A549 (cell line): ENCODE measurements around the gene TUBB2A.

Experiments
- CHD2 ChIP-seq: fragments of 150-350 bp; IDR thresholded peaks from 2 replicates; pipeline ENCODE4 v1.6.1; 2014; ENCODE audit warnings: low read length; ENCODE audit not compliant: partially characterized antibody
- CTCF ChIP-seq: fragments of >200 bp; sonication (Bioruptor Twin); formaldehyde crosslinking; IDR thresholded peaks from 3 replicates; pipeline ENCODE4 v1.5.1; 2016
- KDM5A ChIP-seq: fragments of 200-600 bp; sonication (generic); IDR thresholded peaks from 2 replicates; pipeline ENCODE4 v1.6.1; 2016; ENCODE audit warnings: antibody characterized with exemption, mild to moderate bottlenecking
- MYC ChIP-seq: IDR thresholded peaks from 2 replicates; pipeline ENCODE4 v1.6.1; 2012; ENCODE audit warnings: mild to moderate bottlenecking, inconsistent platforms, low read length, improper control_type of control experiment, borderline replicate concordance
- NFE2L2 ChIP-seq: fragments of 150-350 bp; conservative IDR thresholded peaks from 2 replicates; pipeline ENCODE4 v1.6.1; 2014; ENCODE audit warnings: low read length
- POLR2A ChIP-seq: IDR thresholded peaks from 2 replicates; pipeline ENCODE4 v1.6.1; 2012; ENCODE audit warnings: mild to moderate bottlenecking, low read length
- POLR2AphosphoS2 ChIP-seq: conservative IDR thresholded peaks from 2 replicates; pipeline ENCODE4 v1.6.1; 2012; ENCODE audit warnings: low read length, improper control_type of control experiment, inconsistent platforms
- ZFP36 ChIP-seq: fragments of 450-650 bp; IDR thresholded peaks from 2 replicates; pipeline ENCODE4 v1.6.1; 2014; ENCODE audit warnings: borderline replicate concordance; ENCODE audit not compliant: partially characterized antibody
- TF ChIP-seq, protein P1 (sequence below): IDR thresholded peaks from 2 replicates; pipeline ENCODE4 v1.6.1; 2012
- TF ChIP-seq, protein P2 (sequence below): IDR thresholded peaks from 2 replicates; pipeline ENCODE4 v1.6.1; 2012
- TF ChIP-seq, protein P3 (sequence below): fragments of 200-600 bp; sonication (generic); IDR thresholded peaks from 2 replicates; pipeline ENCODE4 v1.6.1; 2016; ENCODE audit warnings: antibody characterized with exemption, mild to moderate bottlenecking, moderate library complexity
- TF ChIP-seq, protein P4 (sequence below): IDR thresholded peaks from 2 replicates; pipeline ENCODE4 v1.6.1; 2012; ENCODE audit warnings: low read depth, borderline replicate concordance

- TF ChIP-seq MYC (no peak), POLR2A (no peak), ZFP36 (peak; percentile 61), CTCF (no peak), POLR2AphosphoS2 (no peak), CHD2 (no peak), NFE2L2 (0 out of 2 replicates have a peak, but pooled peaks have one; percentile 2), KDM5A (no peak)
- TF ChIP-seq, protein P1, sequence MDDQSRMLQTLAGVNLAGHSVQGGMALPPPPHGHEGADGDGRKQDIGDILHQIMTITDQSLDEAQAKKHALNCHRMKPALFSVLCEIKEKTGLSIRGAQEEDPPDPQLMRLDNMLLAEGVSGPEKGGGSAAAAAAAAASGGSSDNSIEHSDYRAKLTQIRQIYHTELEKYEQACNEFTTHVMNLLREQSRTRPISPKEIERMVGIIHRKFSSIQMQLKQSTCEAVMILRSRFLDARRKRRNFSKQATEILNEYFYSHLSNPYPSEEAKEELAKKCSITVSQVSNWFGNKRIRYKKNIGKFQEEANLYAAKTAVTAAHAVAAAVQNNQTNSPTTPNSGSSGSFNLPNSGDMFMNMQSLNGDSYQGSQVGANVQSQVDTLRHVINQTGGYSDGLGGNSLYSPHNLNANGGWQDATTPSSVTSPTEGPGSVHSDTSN = no peak
- TF ChIP-seq, protein P2, sequence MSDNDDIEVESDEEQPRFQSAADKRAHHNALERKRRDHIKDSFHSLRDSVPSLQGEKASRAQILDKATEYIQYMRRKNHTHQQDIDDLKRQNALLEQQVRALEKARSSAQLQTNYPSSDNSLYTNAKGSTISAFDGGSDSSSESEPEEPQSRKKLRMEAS = no peak
- TF ChIP-seq, protein P3, sequence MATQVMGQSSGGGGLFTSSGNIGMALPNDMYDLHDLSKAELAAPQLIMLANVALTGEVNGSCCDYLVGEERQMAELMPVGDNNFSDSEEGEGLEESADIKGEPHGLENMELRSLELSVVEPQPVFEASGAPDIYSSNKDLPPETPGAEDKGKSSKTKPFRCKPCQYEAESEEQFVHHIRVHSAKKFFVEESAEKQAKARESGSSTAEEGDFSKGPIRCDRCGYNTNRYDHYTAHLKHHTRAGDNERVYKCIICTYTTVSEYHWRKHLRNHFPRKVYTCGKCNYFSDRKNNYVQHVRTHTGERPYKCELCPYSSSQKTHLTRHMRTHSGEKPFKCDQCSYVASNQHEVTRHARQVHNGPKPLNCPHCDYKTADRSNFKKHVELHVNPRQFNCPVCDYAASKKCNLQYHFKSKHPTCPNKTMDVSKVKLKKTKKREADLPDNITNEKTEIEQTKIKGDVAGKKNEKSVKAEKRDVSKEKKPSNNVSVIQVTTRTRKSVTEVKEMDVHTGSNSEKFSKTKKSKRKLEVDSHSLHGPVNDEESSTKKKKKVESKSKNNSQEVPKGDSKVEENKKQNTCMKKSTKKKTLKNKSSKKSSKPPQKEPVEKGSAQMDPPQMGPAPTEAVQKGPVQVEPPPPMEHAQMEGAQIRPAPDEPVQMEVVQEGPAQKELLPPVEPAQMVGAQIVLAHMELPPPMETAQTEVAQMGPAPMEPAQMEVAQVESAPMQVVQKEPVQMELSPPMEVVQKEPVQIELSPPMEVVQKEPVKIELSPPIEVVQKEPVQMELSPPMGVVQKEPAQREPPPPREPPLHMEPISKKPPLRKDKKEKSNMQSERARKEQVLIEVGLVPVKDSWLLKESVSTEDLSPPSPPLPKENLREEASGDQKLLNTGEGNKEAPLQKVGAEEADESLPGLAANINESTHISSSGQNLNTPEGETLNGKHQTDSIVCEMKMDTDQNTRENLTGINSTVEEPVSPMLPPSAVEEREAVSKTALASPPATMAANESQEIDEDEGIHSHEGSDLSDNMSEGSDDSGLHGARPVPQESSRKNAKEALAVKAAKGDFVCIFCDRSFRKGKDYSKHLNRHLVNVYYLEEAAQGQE = no peak
- TF ChIP-seq, protein P4, sequence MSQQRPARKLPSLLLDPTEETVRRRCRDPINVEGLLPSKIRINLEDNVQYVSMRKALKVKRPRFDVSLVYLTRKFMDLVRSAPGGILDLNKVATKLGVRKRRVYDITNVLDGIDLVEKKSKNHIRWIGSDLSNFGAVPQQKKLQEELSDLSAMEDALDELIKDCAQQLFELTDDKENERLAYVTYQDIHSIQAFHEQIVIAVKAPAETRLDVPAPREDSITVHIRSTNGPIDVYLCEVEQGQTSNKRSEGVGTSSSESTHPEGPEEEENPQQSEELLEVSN = no peak
Observed at GRCh38 chr6:3162067-3162497, 4.7 kb upstream of the TUBB2A start.
